SU-DHL-6 (cell line): Measurements from ENCODE around the gene KLHDC8A.

ENCODE experiments used
- CTCF ChIP-seq: fragments of 200-600 bp; sonication (generic); IDR thresholded peaks from one replicate; pipeline ENCODE4 v1.5.1; 2017; ENCODE audit warnings: antibody characterized with exemption, mild to moderate bottlenecking, low read length, moderate library complexity; ENCODE audit not compliant: insufficient read depth, poor library complexity, severe bottlenecking
- EZH2phosphoT487 ChIP-seq: fragments of 200-600 bp; sonication (generic), shearing (Covaris generic); conservative IDR thresholded peaks from 2 replicates; pipeline ENCODE4 v1.6.1; 2018; ENCODE audit warnings: mild to moderate bottlenecking, antibody characterized with exemption, low read length, moderate library complexity, mixed read lengths

GRCh38 chr1:205357567-205357966 lies 845 bp upstream of the KLHDC8A start:
- TF ChIP-seq CTCF (no peak), EZH2phosphoT487 (no peak)
